Activated CD8-positive, alpha-beta T cell treated with anti-CD3 and anti-CD28 coated beads for 36 hours (primary cell): ENCODE data around the gene TEF. TPM values are rescaled to one million over a fixed set of nuclear protein-coding genes. Genes with fewer than 3 reads are reported as not detected.

ENCODE experiments used
- ATAC-seq: fragments of 200-7000 bp; cut with Tn5 transposase; one replicate; pipeline ENCODE4 v1.10.0; 2021; ENCODE audit warnings: mild to moderate bottlenecking, moderate library complexity
- CTCF ChIA-PET: fragments of 350-600 bp; sonication (Branson Sonifier 250); formaldehyde crosslinking; loops from one replicate; lab custom pipeline; 2021; ENCODE audit warnings: antibody characterized with exemption; lab: Charles Lee
- POLR2A ChIA-PET: fragments of 350-600 bp; sonication (Branson Sonifier 250); formaldehyde crosslinking; loops from one replicate; lab custom pipeline; 2021; ENCODE audit warnings: antibody characterized with exemption; lab: Charles Lee
- DNase-seq: peaks from one replicate; pipeline ENCODE4 v3.0.0-alpha.2; 2020
- H3K27ac Mint-ChIP-seq: one replicate; pipeline ENCODE4 v1.8.0; 2021; ENCODE audit warnings: mild to moderate bottlenecking, mixed read lengths
- H3K27me3 Mint-ChIP-seq: one replicate; pipeline ENCODE4 v1.8.0; 2021; ENCODE audit warnings: mixed read lengths
- H3K36me3 Mint-ChIP-seq: one replicate; pipeline ENCODE4 v1.8.0; 2021; ENCODE audit warnings: low read depth, mixed read lengths
- H3K4me1 Mint-ChIP-seq: one replicate; pipeline ENCODE4 v1.8.0; 2021; ENCODE audit warnings: low read depth, mixed read lengths
- H3K4me3 Mint-ChIP-seq: one replicate; pipeline ENCODE4 v1.8.0; 2021; ENCODE audit warnings: mild to moderate bottlenecking, moderate library complexity, mixed read lengths
- H3K9me3 Mint-ChIP-seq: one replicate; pipeline ENCODE4 v1.8.0; 2021; ENCODE audit warnings: mixed read lengths
- CTCF ChIP-seq: fragments of 200-600 bp; IDR thresholded peaks from one replicate; pipeline ENCODE4 v1.8.0; 2022; ENCODE audit warnings: antibody characterized with exemption, mild to moderate bottlenecking
- intact Hi-C: fragments of 100-400 bp; cut with micrococcal nuclease; formaldehyde crosslinking; loops from one replicate; pipeline ENCODE4 v1.10.0; 2022
- total RNA-seq, 2 experiments: library from RNA; stranded (reverse); gene quantifications; one replicate each; pipeline ENCODE4 v1.2.3, GENCODE V29; 2021

TEF gene
- total RNA-seq, 2 experiments from 2014 or later, result 1.4 to 2.0 TPM

GRCh38 chr22:41334951-41335635 is 46.6 kb upstream of the TEF start:
- CTCF ChIA-PET, result no interaction called here
- no peaks in the 10 kb centered on the region for H3K9me3 Mint-ChIP-seq
- H3K4me1 Mint-ChIP-seq, result peaks cover 10% of the 10 kb centered on the region
- no peaks in the 10 kb centered on the region for H3K27me3 Mint-ChIP-seq
- DNase-seq (no peak), ATAC-seq (no peak)
- POLR2A ChIA-PET, result no interaction called here
- H3K36me3 Mint-ChIP-seq, result peaks cover 21% of the 10 kb centered on the region
- intact Hi-C loops, result no loop called here
- H3K27ac Mint-ChIP-seq, result no peak overlapping the region
- TF ChIP-seq CTCF, result no peak
- H3K4me3 Mint-ChIP-seq, result no peak overlapping the region

DNA sequence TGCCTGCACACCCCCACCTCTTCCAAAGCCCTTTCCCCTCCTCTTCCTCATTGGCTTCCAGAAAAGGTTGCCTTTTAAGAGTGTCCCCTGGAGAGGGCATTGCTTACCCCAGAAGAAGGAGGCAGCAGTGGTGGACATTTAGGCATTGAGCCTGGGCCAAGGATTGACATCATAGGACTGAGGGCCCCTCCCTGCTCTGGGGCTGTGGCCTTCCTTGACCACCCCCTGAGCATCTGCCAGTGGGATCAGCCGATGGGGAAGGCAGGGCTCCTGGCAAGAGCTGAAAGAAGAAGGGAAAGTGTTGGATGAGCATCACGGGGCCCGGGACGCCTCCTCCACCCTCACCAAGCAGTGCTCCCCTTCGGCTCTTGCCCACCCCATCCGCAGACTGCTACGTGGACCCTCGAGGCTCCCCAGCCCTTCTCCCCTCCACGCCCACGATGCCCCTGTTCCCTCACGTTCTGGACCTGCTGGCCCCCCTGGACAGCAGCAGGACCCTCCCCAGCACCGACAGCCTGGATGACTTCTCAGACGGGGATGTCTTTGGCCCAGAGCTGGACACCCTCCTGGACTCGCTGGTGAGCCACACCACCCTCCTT is 43.0 kb upstream of the TEF start:
- no peak for ATAC-seq
- H3K27me3 Mint-ChIP-seq, result no peaks in the 10 kb centered on the region
- peaks cover 16% of the 10 kb centered on the region for H3K4me1 Mint-ChIP-seq
- no peak overlapping the region for H3K27ac Mint-ChIP-seq
- H3K4me3 Mint-ChIP-seq, result no peak overlapping the region
- CTCF ChIA-PET, result no interaction called here
- TF ChIP-seq CTCF, result no peak
- POLR2A ChIA-PET, result no interaction called here
- peaks cover 13% of the 10 kb centered on the region for H3K36me3 Mint-ChIP-seq
- no peaks in the 10 kb centered on the region for H3K9me3 Mint-ChIP-seq
- intact Hi-C loops, result no loop called here
- DNase-seq, result no peak

GRCh38 chr22:41339823-41340222 is 41.9 kb upstream of the TEF start:
- no peak overlapping the region for H3K27ac Mint-ChIP-seq
- ChIA-PET POLR2A (no interaction called here), CTCF (no interaction called here)
- ATAC-seq (no peak), DNase-seq (no peak)
- no peak overlapping the region for H3K4me3 Mint-ChIP-seq
- H3K36me3 Mint-ChIP-seq, result peaks cover 8% of the 10 kb centered on the region
- intact Hi-C loops, result no loop called here
- H3K27me3 Mint-ChIP-seq, result no peaks in the 10 kb centered on the region
- H3K4me1 Mint-ChIP-seq, result peaks cover 14% of the 10 kb centered on the region
- H3K9me3 Mint-ChIP-seq, result no peaks in the 10 kb centered on the region
- TF ChIP-seq CTCF, result no peak

- ChIA-PET CTCF (no interaction called here), POLR2A (no interaction called here)
- no peak overlapping the region for H3K4me3 Mint-ChIP-seq
- TF ChIP-seq CTCF, result no peak
- H3K27me3 Mint-ChIP-seq, result no peaks in the 10 kb centered on the region
- intact Hi-C loops, result no loop called here
- ATAC-seq, result no peak
- no peak overlapping the region for H3K27ac Mint-ChIP-seq
- peaks cover 10% of the 10 kb centered on the region for H3K36me3 Mint-ChIP-seq
- H3K4me1 Mint-ChIP-seq, result peaks cover 10% of the 10 kb centered on the region
- no peaks in the 10 kb centered on the region for H3K9me3 Mint-ChIP-seq
- DNase-seq, result no peak
Observed at GRCh38 chr22:41340357-41340756, 41.4 kb upstream of the TEF start.

DNA sequence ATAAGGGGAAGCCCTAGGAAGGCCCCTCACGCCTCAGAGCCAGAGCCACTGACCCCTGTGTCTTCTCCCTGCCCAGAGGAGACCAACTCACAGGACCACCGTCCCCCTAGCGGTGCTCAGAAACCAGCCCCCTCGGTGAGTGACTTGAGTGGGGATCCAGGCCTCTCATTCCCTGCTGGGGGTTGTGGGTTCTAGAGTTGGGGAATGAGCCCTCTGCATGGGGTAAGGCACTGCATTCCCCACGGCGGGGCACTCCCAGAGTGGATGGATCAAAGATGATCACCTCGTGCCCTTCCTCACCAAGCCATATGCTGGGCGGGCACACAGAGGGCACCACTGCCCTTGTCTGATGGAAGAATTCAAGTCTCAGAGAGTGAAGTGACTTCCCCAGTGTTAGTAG is 40.7 kb upstream of the TEF start:
- Mint-ChIP-seq H3K4me3 (no peak overlapping the region), H3K27me3 (no peaks in the 10 kb centered on the region), H3K9me3 (no peaks in the 10 kb centered on the region), H3K36me3 (peaks cover 7% of the 10 kb centered on the region), H3K27ac (no peak overlapping the region), H3K4me1 (peaks cover 6% of the 10 kb centered on the region)
- ATAC-seq (no peak), DNase-seq (no peak)
- POLR2A ChIA-PET, result no interaction called here
- TF ChIP-seq CTCF, result no peak
- intact Hi-C loops, result no loop called here
- CTCF ChIA-PET, result no interaction called here
